ENCODE data around the gene TYW3.
"Not testable (repeated sequence)": the region's sequence is repeated elsewhere in the genome, so short reads cannot be mapped to it uniquely, and the experiment has no call there.

The TYW3 gene

GRCh38 chr1:74732071-74732946 is 643 bp upstream of the TYW3 start:
- peak; percentile 60 for DNase-seq

- DNase-seq: no peak
Measured at GRCh38 chr1:74733604-74734484, 892 bp downstream of the TYW3 start.

GRCh38 chr1:74737333-74737732 is 4.4 kb downstream of the TYW3 start:
- no peak for DNase-seq

- not testable (repeated sequence) for DNase-seq
Measured at GRCh38 chr1:74740307-74740980, 7.5 kb downstream of the TYW3 start.

GRCh38 chr1:74745247-74745646 is 12.3 kb downstream of the TYW3 start:
- not testable (repeated sequence) for DNase-seq

- no peak for DNase-seq
Measured at GRCh38 chr1:74748960-74749359, 16.0 kb downstream of the TYW3 start.

- no peak for DNase-seq
Measured at GRCh38 chr1:74753104-74753503, 20.2 kb downstream of the TYW3 start.

GRCh38 chr1:74755475-74755874 is 22.5 kb downstream of the TYW3 start:
- no peak for DNase-seq

GRCh38 chr1:74756650-74757049 is 23.7 kb downstream of the TYW3 start:
- not testable (repeated sequence) for DNase-seq

- DNase-seq: no peak
Measured at GRCh38 chr1:74763807-74764206, 30.9 kb downstream of the TYW3 start.

GRCh38 chr1:74766579-74766978 is 33.6 kb downstream of the TYW3 start:
- no peak for DNase-seq

GRCh38 chr1:74767490-74767889 is 34.5 kb downstream of the TYW3 start:
- no peak for DNase-seq

- DNase-seq: no peak
Measured at GRCh38 chr1:74771913-74772515, 39.1 kb downstream of the TYW3 start.

GRCh38 chr1:74772945-74773344 is 40.0 kb downstream of the TYW3 start:
- DNase-seq: no peak

GRCh38 chr1:74773582-74773981 is 40.6 kb downstream of the TYW3 start:
- DNase-seq: no peak

GRCh38 chr1:74775735-74776134 is 42.8 kb downstream of the TYW3 start:
- no peak for DNase-seq

- no peak for DNase-seq
Measured at GRCh38 chr1:74777525-74777924, 44.6 kb downstream of the TYW3 start.

GRCh38 chr1:74779750-74780149 is 46.8 kb downstream of the TYW3 start:
- no peak for DNase-seq

GRCh38 chr1:74780594-74780993 is 47.6 kb downstream of the TYW3 start:
- no peak for DNase-seq

- DNase-seq: no peak
Measured at GRCh38 chr1:74785944-74786343, 53.0 kb downstream of the TYW3 start.

- DNase-seq: no peak
Measured at GRCh38 chr1:74790453-74790852, 57.5 kb downstream of the TYW3 start.

GRCh38 chr1:74791491-74791890 is 58.5 kb downstream of the TYW3 start:
- no peak for DNase-seq

- no peak for DNase-seq
Measured at GRCh38 chr1:74799119-74799657, 66.2 kb downstream of the TYW3 start.

Measured in activated CD8-positive, alpha-beta memory T cell treated with anti-CD3 and anti-CD28 coated beads for 24 hours (primary cell).